SK-N-SH (cell line): ENCODE data around the gene PDIK1L. TPM values are rescaled to one million over a fixed set of nuclear protein-coding genes. Genes with fewer than 3 reads are reported as not detected.

Experiments used
- CTCF ChIA-PET: fragments of 300-600, 350-600 bp; formaldehyde crosslinking; extraction: SDS; loops from one replicate; lab custom pipeline; 2021; lab: Yijun Ruan, JAX
- POLR2A ChIA-PET: fragments of 350-600 bp; sonication (Branson Sonifier 250); formaldehyde crosslinking; extraction: SDS; loops from one replicate; lab custom pipeline; 2020; ENCODE audit warnings: antibody characterized with exemption, inconsistent platforms; lab: Yijun Ruan, JAX
- DNase-seq: peaks from one replicate; pipeline ENCODE4 v3.0.0; 2012
- H2AFZ ChIP-seq: fragments of 200-600 bp; sonication (generic); 2 replicates; pipeline ENCODE4 v1.8.1; 2016; ENCODE audit warnings: antibody characterized with exemption, mild to moderate bottlenecking, low read depth
- H3F3A ChIP-seq: fragments of 200-600 bp; sonication (generic); replicated peaks from 2 replicates; pipeline ENCODE3; 2016; ENCODE audit warnings: antibody characterized with exemption, mild to moderate bottlenecking; ENCODE audit not compliant: insufficient read depth
- H3K27ac ChIP-seq, 2 experiments: fragments of 200-500 bp in 1 of 2; fragments of 200-600 bp in 1 of 2; sonication (Bioruptor generic) in 1 of 2; sonication (generic), shearing (Covaris generic) in 1 of 2; 2 replicates each; pipeline versions ENCODE4 v1.5.1 to v1.6.1; 2014 to 2016; ENCODE audit warnings: low read depth in 2 of 2, inconsistent platforms in 1 of 2, low read length in 1 of 2, mild to moderate bottlenecking in 1 of 2, mixed read lengths in 1 of 2
- H3K27me3 ChIP-seq: fragments of 200-600 bp; sonication (generic), shearing (Covaris generic); 2 replicates; pipeline ENCODE4 v1.6.1; 2016; ENCODE audit warnings: mixed run types; ENCODE audit not compliant: insufficient read depth
- H3K36me3 ChIP-seq, 2 experiments: fragments of 200-500 bp in 1 of 2; fragments of 200-600 bp in 1 of 2; sonication (Bioruptor generic) in 1 of 2; sonication (generic) in 1 of 2; replicated peaks in 1 of 2; 2 replicates each; pipeline versions ENCODE3 to v1.5.1; 2014 to 2016; ENCODE audit warnings: low read length in 1 of 2, mild to moderate bottlenecking in 1 of 2; ENCODE audit not compliant: insufficient read depth in 2 of 2, control insufficient read depth in 1 of 2
- H3K4me1 ChIP-seq, 2 experiments: fragments of 200-500 bp in 1 of 2; fragments of 200-600 bp in 1 of 2; sonication (Bioruptor generic) in 1 of 2; sonication (generic), shearing (Covaris generic) in 1 of 2; 2 replicates each; pipeline versions ENCODE4 v1.5.1 to v1.6.1; 2014 to 2016; ENCODE audit warnings: low read depth in 1 of 2, low read length in 1 of 2, mixed run types in 1 of 2; ENCODE audit not compliant: insufficient read depth in 2 of 2, control insufficient read depth in 1 of 2
- H3K4me2 ChIP-seq: fragments of 200-600 bp; sonication (generic), shearing (Covaris generic); 2 replicates; pipeline ENCODE4 v1.6.1; 2017; ENCODE audit warnings: mixed run types
- H3K4me3 ChIP-seq, 2 experiments: fragments of 200-500 bp in 1 of 2; fragments of 200-600 bp in 1 of 2; sonication (Bioruptor generic) in 1 of 2; sonication (generic), shearing (Covaris generic) in 1 of 2; 2 replicates each; pipeline versions ENCODE4 v1.5.1 to v1.8.1; 2014 to 2016; ENCODE audit warnings: low read depth in 2 of 2, inconsistent platforms in 1 of 2, low read length in 1 of 2, mild to moderate bottlenecking in 1 of 2, mixed read lengths in 1 of 2, moderate library complexity in 1 of 2
- H3K79me2 ChIP-seq: fragments of 200-600 bp; sonication (generic); 2 replicates; pipeline ENCODE4 v1.8.1; 2017; ENCODE audit warnings: mild to moderate bottlenecking; ENCODE audit not compliant: insufficient read depth
- H3K9ac ChIP-seq: fragments of 200-600 bp; sonication (generic); 2 replicates; pipeline ENCODE4 v1.6.1; 2017; ENCODE audit warnings: mixed run types
- H3K9me2 ChIP-seq: fragments of 200-600 bp; sonication (generic); 2 replicates; pipeline ENCODE4 v1.6.1; 2017; ENCODE audit warnings: mixed run types
- H3K9me3 ChIP-seq: fragments of 200-600 bp; sonication (generic); 2 replicates; pipeline ENCODE4 v1.6.1; 2017; ENCODE audit warnings: mixed run types, mild to moderate bottlenecking, moderate library complexity
- H4K20me1 ChIP-seq: fragments of 200-600 bp; sonication (generic); 2 replicates; pipeline ENCODE4 v1.6.1; 2017; ENCODE audit warnings: mild to moderate bottlenecking, mixed run types; ENCODE audit not compliant: insufficient read depth
- CHD2 ChIP-seq: fragments of 150-350 bp; IDR thresholded peaks from 2 replicates; pipeline ENCODE4 v1.6.1; 2018; ENCODE audit warnings: low read length; ENCODE audit not compliant: partially characterized antibody
- ELF1 ChIP-seq: IDR thresholded peaks from 2 replicates; pipeline ENCODE4 v1.4.0; 2012
- EP300 ChIP-seq, 2 experiments: IDR thresholded peaks; 2 replicates each; pipeline versions ENCODE4 v1.4.0 to v1.6.1; 2012; ENCODE audit warnings: borderline replicate concordance in 1 of 2, low read depth in 1 of 2, low read length in 1 of 2
- FOSL2 ChIP-seq: IDR thresholded peaks from 2 replicates; pipeline ENCODE4 v1.4.0; 2012; ENCODE audit warnings: low read depth, mild to moderate bottlenecking, moderate library complexity, borderline replicate concordance
- FOXM1 ChIP-seq: IDR thresholded peaks from 2 replicates; pipeline ENCODE4 v1.4.0; 2012; ENCODE audit warnings: low read depth, mild to moderate bottlenecking
- JUND ChIP-seq: IDR thresholded peaks from 2 replicates; pipeline ENCODE4 v1.4.0; 2012
- NFIC ChIP-seq: IDR thresholded peaks from 2 replicates; pipeline ENCODE4 v1.4.0; 2012; ENCODE audit warnings: borderline replicate concordance
- RAD21 ChIP-seq: IDR thresholded peaks from 2 replicates; pipeline ENCODE4 v1.6.1; 2012; ENCODE audit warnings: mild to moderate bottlenecking, low read length
- RCOR1 ChIP-seq: fragments of 150-350 bp; IDR thresholded peaks from 2 replicates; pipeline ENCODE4 v1.6.1; 2017; ENCODE audit warnings: antibody characterized with exemption, low read length
- RFX5 ChIP-seq: IDR thresholded peaks from 2 replicates; pipeline ENCODE4 v1.6.1; 2012; ENCODE audit warnings: mild to moderate bottlenecking, improper control_type of control experiment, low read length
- RXRA ChIP-seq: IDR thresholded peaks from 2 replicates; pipeline ENCODE4 v1.4.0; 2012; ENCODE audit warnings: low read depth, mild to moderate bottlenecking, borderline replicate concordance
- SMC3 ChIP-seq: IDR thresholded peaks from 2 replicates; pipeline ENCODE4 v1.6.1; 2012; ENCODE audit warnings: low read depth, low read length, improper control_type of control experiment
- TAF1 ChIP-seq: IDR thresholded peaks from 2 replicates; pipeline ENCODE4 v1.6.1; 2012; ENCODE audit warnings: low read depth, mild to moderate bottlenecking, low read length, moderate library complexity, borderline replicate concordance
- TCF12 ChIP-seq: IDR thresholded peaks from 2 replicates; pipeline ENCODE4 v1.4.0; 2012
- TEAD4 ChIP-seq: IDR thresholded peaks from 2 replicates; pipeline ENCODE4 v1.4.0; 2012; ENCODE audit warnings: mild to moderate bottlenecking, borderline replicate concordance; ENCODE audit not compliant: insufficient read depth
- YY1 ChIP-seq: IDR thresholded peaks from 2 replicates; pipeline ENCODE4 v1.4.0; 2012; ENCODE audit warnings: low read depth, mild to moderate bottlenecking
- WGBS: methylation state at CpG from one replicate; pipeline ENCODE4 v1.1.6; 2017; ENCODE audit warnings: low lambda C conversion rate; 5-methylcytosine and 5-hydroxymethylcytosine counted together
- polyA plus RNA-seq, 3 experiments: library from polyadenylated mRNA; depleted of rRNA; stranded (reverse); fragments of >200 nt; gene quantifications; 2 replicates each; pipeline ENCODE4 v1.2.3, GENCODE V29; 2012
- TF ChIP-seq, protein P1 (sequence below): IDR thresholded peaks from 2 replicates; pipeline ENCODE4 v1.6.1; 2012; ENCODE audit warnings: mild to moderate bottlenecking, low read depth, low read length, moderate library complexity
- TF ChIP-seq, protein P2 (sequence below): IDR thresholded peaks from 2 replicates; pipeline ENCODE4 v1.4.0; 2012; ENCODE audit warnings: low read depth, borderline replicate concordance
- TF ChIP-seq, protein P3 (sequence below): IDR thresholded peaks from 2 replicates; pipeline ENCODE4; 2012

Gene PDIK1L
- polyA plus RNA-seq, 1 of the 3 experiments (the other 2 are of a cell fraction), result 1.2 TPM

DNA sequence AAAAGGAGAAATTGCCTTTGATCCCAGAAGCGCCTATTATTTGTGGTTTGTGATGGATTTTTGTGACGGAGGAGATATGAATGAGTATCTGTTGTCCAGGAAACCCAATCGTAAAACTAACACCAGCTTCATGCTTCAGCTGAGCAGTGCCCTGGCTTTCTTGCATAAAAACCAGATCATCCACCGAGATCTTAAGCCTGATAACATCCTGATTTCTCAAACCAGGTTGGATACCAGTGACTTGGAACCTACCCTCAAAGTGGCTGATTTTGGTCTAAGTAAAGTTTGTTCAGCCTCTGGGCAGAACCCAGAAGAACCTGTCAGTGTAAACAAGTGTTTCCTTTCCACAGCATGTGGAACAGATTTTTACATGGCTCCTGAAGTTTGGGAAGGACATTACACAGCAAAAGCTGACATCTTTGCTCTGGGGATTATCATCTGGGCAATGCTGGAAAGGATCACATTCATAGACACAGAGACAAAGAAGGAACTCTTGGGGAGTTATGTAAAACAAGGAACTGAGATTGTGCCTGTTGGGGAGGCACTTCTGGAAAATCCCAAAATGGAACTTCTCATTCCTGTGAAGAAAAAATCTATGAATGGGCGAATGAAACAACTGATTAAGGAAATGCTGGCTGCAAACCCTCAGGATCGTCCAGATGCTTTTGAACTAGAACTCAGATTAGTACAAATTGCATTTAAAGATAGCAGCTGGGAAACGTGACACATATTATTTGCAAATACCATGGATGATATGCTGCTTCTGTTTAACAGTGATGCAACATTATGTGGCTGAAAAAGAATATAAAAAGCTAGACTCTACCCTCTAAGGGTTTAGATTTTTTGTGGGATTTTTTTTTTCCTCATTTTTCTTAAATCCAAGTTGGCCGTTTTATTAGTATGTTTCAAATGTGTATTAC is 10.5 kb downstream of the PDIK1L start (continued):
- TF ChIP-seq RAD21, result no peak
- TF ChIP-seq, protein P1, sequence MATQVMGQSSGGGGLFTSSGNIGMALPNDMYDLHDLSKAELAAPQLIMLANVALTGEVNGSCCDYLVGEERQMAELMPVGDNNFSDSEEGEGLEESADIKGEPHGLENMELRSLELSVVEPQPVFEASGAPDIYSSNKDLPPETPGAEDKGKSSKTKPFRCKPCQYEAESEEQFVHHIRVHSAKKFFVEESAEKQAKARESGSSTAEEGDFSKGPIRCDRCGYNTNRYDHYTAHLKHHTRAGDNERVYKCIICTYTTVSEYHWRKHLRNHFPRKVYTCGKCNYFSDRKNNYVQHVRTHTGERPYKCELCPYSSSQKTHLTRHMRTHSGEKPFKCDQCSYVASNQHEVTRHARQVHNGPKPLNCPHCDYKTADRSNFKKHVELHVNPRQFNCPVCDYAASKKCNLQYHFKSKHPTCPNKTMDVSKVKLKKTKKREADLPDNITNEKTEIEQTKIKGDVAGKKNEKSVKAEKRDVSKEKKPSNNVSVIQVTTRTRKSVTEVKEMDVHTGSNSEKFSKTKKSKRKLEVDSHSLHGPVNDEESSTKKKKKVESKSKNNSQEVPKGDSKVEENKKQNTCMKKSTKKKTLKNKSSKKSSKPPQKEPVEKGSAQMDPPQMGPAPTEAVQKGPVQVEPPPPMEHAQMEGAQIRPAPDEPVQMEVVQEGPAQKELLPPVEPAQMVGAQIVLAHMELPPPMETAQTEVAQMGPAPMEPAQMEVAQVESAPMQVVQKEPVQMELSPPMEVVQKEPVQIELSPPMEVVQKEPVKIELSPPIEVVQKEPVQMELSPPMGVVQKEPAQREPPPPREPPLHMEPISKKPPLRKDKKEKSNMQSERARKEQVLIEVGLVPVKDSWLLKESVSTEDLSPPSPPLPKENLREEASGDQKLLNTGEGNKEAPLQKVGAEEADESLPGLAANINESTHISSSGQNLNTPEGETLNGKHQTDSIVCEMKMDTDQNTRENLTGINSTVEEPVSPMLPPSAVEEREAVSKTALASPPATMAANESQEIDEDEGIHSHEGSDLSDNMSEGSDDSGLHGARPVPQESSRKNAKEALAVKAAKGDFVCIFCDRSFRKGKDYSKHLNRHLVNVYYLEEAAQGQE, result no peak
- TF ChIP-seq ELF1, result no peak
- TF ChIP-seq RCOR1, result peak; percentile 50; the same call in 1 of the 2 replicates
- TF ChIP-seq TEAD4, result no peak
- TF ChIP-seq CHD2, result no peak
- no peak for TF ChIP-seq FOXM1
- TF ChIP-seq NFIC, result no peak
- no peak for TF ChIP-seq RFX5
- no peak for TF ChIP-seq FOSL2

DNA sequence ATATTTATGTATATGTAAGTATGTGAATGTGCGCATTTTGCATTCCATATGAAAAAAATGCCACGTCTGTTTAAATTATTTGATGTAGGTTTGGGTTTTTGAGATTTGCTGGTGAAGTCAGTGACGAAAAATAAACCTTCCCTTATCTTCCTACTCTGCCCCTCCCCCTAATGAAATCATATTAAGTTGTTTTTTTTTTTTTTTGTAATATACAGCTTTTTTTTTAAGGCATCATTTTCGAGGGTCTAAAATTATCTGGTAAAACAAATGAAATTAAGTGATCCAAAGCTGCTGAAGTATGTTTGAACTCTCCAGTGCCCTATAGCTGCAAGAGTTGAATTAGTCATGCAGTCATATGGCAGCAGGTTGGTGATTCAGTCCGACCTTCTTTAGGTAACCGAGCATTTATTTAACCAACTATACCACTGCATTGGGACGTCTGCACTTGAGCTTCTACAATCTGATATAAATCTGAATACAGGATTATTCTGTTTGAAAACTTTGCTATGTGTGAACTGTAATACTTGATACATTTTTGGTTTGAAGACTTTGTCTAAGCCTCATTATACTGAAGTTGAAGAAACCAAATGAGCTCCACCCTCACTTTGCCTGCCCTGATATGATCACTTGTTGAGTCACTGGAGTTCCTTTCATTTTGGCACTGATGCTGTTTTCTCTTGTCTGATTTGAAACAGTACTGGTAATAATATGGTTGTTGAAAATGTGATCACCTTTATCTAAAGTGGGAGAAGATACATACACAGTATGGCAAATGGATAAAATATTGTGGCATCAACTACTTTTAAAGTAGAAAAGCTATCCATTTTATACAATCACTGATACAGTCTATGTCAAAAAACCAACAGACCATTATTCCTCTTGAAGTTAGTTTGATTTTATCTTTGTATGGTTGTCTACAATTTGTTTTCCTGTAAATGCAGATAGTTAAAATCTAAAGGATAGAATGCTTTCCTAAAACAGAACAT is 11.7 kb downstream of the PDIK1L start:
- H3K4me2 ChIP-seq, result peak overlapping the region; percentile 10; the same call in 1 of the 2 replicates
- H3F3A ChIP-seq, result peaks cover 20% of the 10 kb centered on the region
- H4K20me1 ChIP-seq, result no peaks in the 10 kb centered on the region; the same call in 1 of the 2 replicates
- 54% methylated on average over 7 of the region's 7 CpGs for WGBS
- CTCF ChIA-PET, result interaction anchor here (0.8 to 11.3 kb wide), 9 partner anchors 11 to 46 kb away, joined by 3 to 91 read pairs (median 4); partner anchors contain the start of gene PDIK1L
- peaks cover 8% of the 10 kb centered on the region; the same call in 1 of the 2 replicates for H3K79me2 ChIP-seq
- POLR2A ChIA-PET, result no interaction called here
- H3K4me1 ChIP-seq, result peaks cover 7 to 8% of the 10 kb centered on the region in 2 experiments; a peak in 3 of 4 replicates
- no peak overlapping the region for H3K4me3 ChIP-seq
- no peaks in the 10 kb centered on the region for H3K9me2 ChIP-seq
- H3K36me3 ChIP-seq, result peaks cover 15 to 19% of the 10 kb centered on the region in 2 experiments
- no peaks in the 10 kb centered on the region for H3K27me3 ChIP-seq
- 0 out of 2 replicates have a peak overlapping the region, but pooled peaks have one; percentile 2 for H2AFZ ChIP-seq
- no peaks in the 10 kb centered on the region for H3K9me3 ChIP-seq
- H3K9ac ChIP-seq, result no peak overlapping the region
- peak overlapping the region in 1 of 2 experiments; percentile 56 for H3K27ac ChIP-seq
- no peak for DNase-seq
- TF ChIP-seq RXRA (peak; percentile 50; the same call in 1 of the 2 replicates), SMC3 (no peak), YY1 (peak; percentile 29; the same call in 1 of the 2 replicates), NFIC (peak; percentile 85), FOSL2 (peak; percentile 55; the same call in 1 of the 2 replicates), ELF1 (no peak), JUND (peak; percentile 48; the same call in 1 of the 2 replicates), TCF12 (peak; percentile 63), CHD2 (no peak), EP300 (IDR thresholded peaks at IDR 0.05; ENCODE audit: borderline replicate concordance in 1 of 2, low read depth in 1 of 2, low read length in 1 of 2) (0 out of 4 replicates have a peak, but pooled peaks of 1 of the 2 experiments have one; percentile 33), TEAD4 (no peak), FOXM1 (no peak), TAF1 (no peak)
- TF ChIP-seq, protein P2, sequence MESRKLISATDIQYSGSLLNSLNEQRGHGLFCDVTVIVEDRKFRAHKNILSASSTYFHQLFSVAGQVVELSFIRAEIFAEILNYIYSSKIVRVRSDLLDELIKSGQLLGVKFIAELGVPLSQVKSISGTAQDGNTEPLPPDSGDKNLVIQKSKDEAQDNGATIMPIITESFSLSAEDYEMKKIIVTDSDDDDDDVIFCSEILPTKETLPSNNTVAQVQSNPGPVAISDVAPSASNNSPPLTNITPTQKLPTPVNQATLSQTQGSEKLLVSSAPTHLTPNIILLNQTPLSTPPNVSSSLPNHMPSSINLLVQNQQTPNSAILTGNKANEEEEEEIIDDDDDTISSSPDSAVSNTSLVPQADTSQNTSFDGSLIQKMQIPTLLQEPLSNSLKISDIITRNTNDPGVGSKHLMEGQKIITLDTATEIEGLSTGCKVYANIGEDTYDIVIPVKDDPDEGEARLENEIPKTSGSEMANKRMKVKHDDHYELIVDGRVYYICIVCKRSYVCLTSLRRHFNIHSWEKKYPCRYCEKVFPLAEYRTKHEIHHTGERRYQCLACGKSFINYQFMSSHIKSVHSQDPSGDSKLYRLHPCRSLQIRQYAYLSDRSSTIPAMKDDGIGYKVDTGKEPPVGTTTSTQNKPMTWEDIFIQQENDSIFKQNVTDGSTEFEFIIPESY, result no peak
- TF ChIP-seq, protein P3, sequence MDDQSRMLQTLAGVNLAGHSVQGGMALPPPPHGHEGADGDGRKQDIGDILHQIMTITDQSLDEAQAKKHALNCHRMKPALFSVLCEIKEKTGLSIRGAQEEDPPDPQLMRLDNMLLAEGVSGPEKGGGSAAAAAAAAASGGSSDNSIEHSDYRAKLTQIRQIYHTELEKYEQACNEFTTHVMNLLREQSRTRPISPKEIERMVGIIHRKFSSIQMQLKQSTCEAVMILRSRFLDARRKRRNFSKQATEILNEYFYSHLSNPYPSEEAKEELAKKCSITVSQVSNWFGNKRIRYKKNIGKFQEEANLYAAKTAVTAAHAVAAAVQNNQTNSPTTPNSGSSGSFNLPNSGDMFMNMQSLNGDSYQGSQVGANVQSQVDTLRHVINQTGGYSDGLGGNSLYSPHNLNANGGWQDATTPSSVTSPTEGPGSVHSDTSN, result no peak; the same call in 1 of the 2 replicates
